GM12878 (cell line): ENCODE results near the gene EFCAB13.

Experiments used
- CBX5 ChIP-seq: sonication (generic); IDR thresholded peaks from 2 replicates; pipeline ENCODE4 v1.6.1; 2016; ENCODE audit warnings: low read depth, moderate library complexity, mild to moderate bottlenecking, inconsistent platforms
- ETV6 ChIP-seq, 2 experiments: fragments of 450-650 bp in 1 of 2; IDR thresholded peaks in 1 of 2; conservative IDR thresholded peaks in 1 of 2; 2 replicates each; pipeline ENCODE4 v1.6.1; 2014; ENCODE audit warnings: antibody characterized with exemption in 1 of 2, borderline replicate concordance in 1 of 2, low read depth in 1 of 2, mild to moderate bottlenecking in 1 of 2, moderate library complexity in 1 of 2
- EZH2 ChIP-seq: IDR thresholded peaks from 2 replicates; pipeline ENCODE4 v1.6.1; 2012; ENCODE audit warnings: low read depth, mild to moderate bottlenecking, control low read depth, inconsistent platforms, low read length, borderline replicate concordance; ENCODE audit not compliant: control insufficient read depth
- RELA ChIP-seq: fragments of 450-650 bp; IDR thresholded peaks from 2 replicates; pipeline ENCODE4 v1.8.0; 2014; ENCODE audit warnings: borderline replicate concordance; ENCODE audit not compliant: partially characterized antibody
- ZNF274 ChIP-seq: IDR thresholded peaks from one replicate; pipeline ENCODE4 v1.8.0; 2011; ENCODE audit not compliant: insufficient read length, insufficient read depth
- ZNF622 ChIP-seq: fragments of 450-650 bp; IDR thresholded peaks from 2 replicates; pipeline ENCODE4 v1.6.1; 2017; ENCODE audit warnings: mild to moderate bottlenecking, inconsistent platforms
- TF ChIP-seq, protein P1 (sequence below), 3 experiments: IDR thresholded peaks in 2 of 3; conservative IDR thresholded peaks in 1 of 3; 2 replicates each; pipeline ENCODE4 v1.5.1; 2011; ENCODE audit warnings: low read depth in 3 of 3, low read length in 3 of 3, mild to moderate bottlenecking in 3 of 3, control low read depth in 2 of 3, moderate library complexity in 2 of 3, inconsistent platforms in 1 of 3, mixed read lengths in 1 of 3; ENCODE audit not compliant: control insufficient read depth in 2 of 3, insufficient read depth in 1 of 3; ENCODE audit errors: extremely low read depth in 1 of 3

DNA sequence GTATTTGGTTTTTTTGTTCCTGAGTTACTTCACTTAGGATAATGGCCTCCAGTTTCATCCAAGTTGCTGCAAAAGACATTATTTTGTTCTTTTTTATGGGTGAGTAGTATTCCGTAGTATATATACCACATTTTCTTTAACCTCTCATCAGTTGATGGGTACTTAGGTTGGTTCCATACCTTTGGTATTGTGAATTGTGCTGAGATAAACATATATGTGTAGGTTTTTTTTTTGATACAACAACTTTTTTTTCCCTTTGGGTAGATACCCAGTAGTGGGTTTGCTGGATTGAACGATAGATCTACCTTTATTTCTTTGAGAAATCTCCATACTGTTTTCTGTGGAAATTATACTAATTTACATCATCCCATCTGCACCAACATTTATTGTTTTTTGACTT is 6.8 kb downstream of the EFCAB13 start:
- TF ChIP-seq ZNF274 (no peak), RELA (no peak), EZH2 (no peak), CBX5 (no peak), ETV6 (conservative IDR thresholded peaks at IDR 0.05 in 1 of 2, IDR thresholded peaks at IDR 0.05 in 1 of 2; ENCODE audit: borderline replicate concordance in 1 of 2, low read depth in 1 of 2) (no peak), ZNF622 (no peak)
- TF ChIP-seq, protein P1, sequence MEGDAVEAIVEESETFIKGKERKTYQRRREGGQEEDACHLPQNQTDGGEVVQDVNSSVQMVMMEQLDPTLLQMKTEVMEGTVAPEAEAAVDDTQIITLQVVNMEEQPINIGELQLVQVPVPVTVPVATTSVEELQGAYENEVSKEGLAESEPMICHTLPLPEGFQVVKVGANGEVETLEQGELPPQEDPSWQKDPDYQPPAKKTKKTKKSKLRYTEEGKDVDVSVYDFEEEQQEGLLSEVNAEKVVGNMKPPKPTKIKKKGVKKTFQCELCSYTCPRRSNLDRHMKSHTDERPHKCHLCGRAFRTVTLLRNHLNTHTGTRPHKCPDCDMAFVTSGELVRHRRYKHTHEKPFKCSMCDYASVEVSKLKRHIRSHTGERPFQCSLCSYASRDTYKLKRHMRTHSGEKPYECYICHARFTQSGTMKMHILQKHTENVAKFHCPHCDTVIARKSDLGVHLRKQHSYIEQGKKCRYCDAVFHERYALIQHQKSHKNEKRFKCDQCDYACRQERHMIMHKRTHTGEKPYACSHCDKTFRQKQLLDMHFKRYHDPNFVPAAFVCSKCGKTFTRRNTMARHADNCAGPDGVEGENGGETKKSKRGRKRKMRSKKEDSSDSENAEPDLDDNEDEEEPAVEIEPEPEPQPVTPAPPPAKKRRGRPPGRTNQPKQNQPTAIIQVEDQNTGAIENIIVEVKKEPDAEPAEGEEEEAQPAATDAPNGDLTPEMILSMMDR (IDR thresholded peaks at IDR 0.05 in 2 of 3, conservative IDR thresholded peaks at IDR 0.05 in 1 of 3; ENCODE audit: control insufficient read depth in 2 of 3, extremely low read depth in 1 of 3, insufficient read depth in 1 of 3, low read depth in 3 of 3, low read length in 3 of 3) = no peak
